GM19043 (cell line): Measurements from ENCODE around the gene AGFG2.

Source experiments
- ATAC-seq: cut with Tn5 transposase; IDR thresholded peaks from one replicate; pipeline ENCODE4 v1.9.1; 2021; ENCODE audit warnings: low read depth; ENCODE audit not compliant: unreplicated experiment

AGFG2 gene

GRCh38 chr7:100584054-100584682 is 45.2 kb downstream of the AGFG2 start:
- ATAC-seq: no peak

- no peak for ATAC-seq
Measured at GRCh38 chr7:100584683-100585510, 45.9 kb downstream of the AGFG2 start.

DNA sequence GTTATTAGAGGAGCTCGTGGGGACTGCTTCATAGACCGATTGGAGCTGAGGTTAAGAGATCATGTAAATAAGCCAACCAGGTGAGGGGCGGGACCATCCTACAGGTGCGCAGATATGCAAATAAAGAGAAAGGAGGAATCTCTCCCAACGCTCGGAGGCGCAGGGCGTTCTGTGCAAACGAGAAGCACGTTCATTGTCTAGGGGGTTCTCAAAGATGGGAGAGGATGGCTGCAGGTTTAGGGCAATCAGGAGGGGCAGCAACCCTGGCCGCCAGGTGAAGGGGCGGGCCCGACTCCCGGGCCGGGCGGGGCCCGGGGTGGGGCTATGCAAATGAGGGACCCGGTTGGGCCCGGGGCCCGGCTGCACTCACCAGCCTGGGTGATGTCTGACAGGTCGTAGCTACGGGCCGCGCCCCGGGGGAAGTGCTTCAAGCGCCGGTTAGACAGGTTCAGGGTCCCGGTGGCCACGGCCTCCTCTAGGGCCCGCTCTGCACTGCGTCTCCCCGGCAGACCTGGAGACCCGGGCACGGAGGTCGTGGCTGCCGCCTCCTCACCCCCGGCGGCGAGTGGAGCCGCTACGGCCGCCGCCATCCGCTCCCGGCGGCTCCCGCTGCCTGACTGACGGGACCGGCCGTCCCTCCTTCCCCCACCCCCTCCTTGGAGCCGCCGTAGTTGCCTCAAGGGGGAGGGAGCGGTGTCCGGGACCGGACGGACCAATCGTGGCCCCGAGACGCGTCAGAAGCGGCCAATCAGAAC is 46.7 kb downstream of the AGFG2 start, which contains the start of gene LRCH4:
Gene LRCH4, minus strand, starts transcription at position 619 of the 755 bp plus-strand sequence. Its CDS starts 29 bp downstream, at position 590.
- ATAC-seq: no peak

DNA sequence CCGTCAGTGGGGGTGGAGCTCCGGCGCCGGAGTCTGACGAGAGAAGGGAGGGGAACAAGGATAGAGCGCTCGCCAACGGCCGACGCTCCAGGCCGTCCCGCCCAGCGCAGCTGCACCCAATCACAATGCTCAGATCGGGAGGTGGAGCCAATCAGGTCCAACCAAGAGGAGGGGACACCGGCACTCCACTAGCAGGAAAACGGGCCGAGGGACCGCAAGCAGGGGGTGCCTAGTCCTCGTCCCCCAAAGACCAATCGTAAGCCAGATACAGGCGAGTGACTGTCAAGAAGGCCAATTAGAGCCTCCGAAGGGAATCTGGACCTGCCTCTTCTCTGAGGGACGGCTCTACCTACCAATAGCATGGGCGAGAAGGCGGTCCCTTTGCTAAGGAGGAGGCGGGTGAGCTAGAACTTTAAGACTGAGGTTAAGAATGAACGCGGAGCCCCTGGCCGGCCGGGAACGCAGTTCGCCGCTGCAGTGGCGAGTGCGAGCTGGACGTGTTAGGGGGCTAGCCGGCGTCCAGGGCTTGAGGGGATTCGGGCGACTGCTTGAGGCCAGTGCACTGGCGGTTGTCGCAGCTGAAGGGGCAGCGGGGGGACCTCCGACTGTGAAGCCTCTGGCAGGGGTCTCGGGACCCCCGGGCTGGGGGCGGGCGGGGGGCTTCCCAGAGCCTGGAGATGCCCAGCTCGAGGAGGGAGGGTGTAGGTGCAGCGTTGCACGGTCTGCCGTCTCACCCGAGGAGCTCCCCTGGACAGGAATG is 47.4 kb downstream of the AGFG2 start, which contains the start of gene FBXO24:
Gene FBXO24, plus strand, starts transcription at position 63 of the 760 bp plus-strand sequence. Its CDS starts 298 bp downstream, at position 361.
- peak; percentile 81 for ATAC-seq

- ATAC-seq: no peak
Measured at GRCh38 chr7:100588438-100588837, 49.4 kb downstream of the AGFG2 start.

DNA sequence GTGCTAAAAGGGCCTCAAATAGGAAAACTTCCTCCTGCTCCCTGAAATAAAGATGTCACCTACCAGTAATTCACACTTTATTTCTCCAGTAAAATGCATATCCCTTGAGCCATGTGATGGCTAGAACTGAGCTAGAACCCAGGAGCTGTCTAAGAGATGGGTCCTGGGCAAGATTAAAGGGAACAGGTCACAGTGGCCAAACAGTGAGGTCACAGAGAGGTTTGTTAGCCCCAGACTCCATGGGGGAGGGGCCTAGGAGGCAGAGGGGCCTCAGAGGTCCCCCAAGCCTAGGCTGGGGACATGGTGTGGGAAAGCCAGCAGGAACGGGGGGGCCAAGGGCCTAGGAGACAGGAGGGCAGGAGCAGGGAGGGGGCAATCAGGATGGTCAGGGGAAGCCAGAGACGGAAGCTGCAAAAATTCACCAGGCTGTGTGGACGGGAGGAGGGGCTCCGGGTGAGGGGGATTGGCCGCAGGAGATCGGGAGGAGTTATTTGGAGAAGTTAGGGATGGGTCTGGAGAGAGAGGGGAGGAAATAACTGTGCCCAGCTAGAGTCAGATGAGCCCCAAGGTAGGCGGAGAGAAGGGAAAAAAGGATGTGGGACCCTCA is 50.4 kb downstream of the AGFG2 start:
- ATAC-seq: no peak

DNA sequence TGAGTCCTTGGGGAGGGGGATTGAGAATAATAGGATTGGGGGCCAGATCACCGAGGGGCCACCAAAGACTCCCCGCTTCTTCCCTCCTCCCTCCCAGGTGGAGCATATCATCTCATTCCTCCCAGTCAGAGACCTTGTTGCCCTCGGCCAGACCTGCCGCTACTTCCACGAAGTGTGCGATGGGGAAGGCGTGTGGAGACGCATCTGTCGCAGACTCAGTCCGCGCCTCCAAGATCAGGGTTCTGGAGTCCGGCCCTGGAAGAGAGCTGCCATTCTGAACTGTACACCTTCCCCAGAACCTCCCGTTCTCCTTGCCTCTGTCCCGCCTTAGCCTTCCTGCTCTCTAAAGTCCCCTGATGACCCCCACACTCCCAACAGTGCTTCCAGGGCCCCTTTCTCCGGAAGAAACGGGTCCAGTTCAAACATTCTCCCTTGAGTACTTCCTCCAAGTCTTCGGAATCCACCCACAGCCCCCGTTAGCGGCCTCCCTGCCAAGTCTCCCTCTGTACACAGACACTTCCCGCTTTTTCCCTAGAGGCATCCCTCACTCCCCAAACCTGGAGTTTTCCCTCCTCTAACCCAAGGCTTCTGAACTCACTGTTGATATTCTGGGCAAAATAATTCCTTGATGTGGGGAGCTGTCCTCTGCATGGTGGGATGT is 51.2 kb downstream of the AGFG2 start:
- no peak for ATAC-seq

- ATAC-seq: no peak
Measured at GRCh38 chr7:100591596-100591995, 52.6 kb downstream of the AGFG2 start.

GRCh38 chr7:100595188-100595587 is 56.2 kb downstream of the AGFG2 start:
- ATAC-seq: no peak

GRCh38 chr7:100598425-100598824 is 59.4 kb downstream of the AGFG2 start:
- ATAC-seq: no peak

GRCh38 chr7:100599911-100600729 is 61.1 kb downstream of the AGFG2 start:
- no peak for ATAC-seq

GRCh38 chr7:100600730-100601038 is 61.7 kb downstream of the AGFG2 start:
- no peak for ATAC-seq

GRCh38 chr7:100602889-100603725 is 64.1 kb downstream of the AGFG2 start:
- no peak for ATAC-seq

- no peak for ATAC-seq
Measured at GRCh38 chr7:100603726-100604027, 64.7 kb downstream of the AGFG2 start.

DNA sequence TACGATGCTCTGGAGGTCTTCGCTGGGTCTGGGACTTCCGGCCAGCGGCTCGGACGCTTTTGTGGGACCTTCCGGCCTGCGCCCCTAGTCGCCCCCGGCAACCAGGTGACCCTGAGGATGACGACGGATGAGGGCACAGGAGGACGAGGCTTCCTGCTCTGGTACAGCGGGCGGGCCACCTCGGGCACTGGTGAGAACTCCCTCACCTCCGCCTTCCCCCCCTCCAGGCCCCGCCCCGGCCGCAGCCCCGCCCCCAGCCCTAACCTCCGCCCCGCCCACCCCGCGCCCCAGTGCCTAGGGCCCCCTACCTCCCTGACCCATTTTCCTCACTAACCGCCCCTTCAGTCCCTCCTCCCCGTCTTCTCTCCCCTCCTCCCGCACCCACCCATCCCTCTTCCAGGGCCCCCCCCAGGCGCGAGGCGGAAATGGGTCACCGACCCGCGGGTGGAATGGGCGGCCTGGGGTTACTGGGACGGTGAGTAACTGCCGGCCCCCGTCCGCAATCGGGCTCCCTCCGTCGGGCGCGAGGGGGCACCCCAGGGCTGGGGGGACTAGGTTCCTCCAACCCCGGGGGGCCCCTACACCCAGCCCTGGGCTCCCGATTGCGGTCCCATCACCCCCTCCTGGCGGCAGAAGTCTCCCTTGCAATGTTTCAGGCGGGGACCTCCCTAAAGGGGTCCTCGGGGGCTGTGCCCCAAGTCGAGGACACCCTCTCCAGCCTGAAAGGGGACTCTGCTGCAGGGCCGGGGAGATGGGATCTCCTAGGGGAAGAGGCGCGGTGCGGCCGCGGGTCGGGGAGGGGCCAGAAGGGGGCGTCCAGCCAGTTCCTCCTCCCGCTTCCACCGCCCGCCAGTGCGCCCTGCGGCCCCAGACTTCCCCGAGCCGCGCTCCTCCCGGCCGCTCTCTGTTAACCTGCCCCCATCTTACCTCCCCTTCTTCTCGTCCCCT is 65.3 kb downstream of the AGFG2 start:
- peak; percentile 68 for ATAC-seq

- ATAC-seq: no peak
Measured at GRCh38 chr7:100604976-100605911, 66.2 kb downstream of the AGFG2 start.
